ENCODE data around the gene TBC1D22B. TPM values are rescaled to one million over a fixed set of nuclear protein-coding genes. Genes with fewer than 3 reads are reported as not detected.

TBC1D22B gene
- total RNA-seq, 1 experiment from 2014 or later, result 11.8 TPM

DNA sequence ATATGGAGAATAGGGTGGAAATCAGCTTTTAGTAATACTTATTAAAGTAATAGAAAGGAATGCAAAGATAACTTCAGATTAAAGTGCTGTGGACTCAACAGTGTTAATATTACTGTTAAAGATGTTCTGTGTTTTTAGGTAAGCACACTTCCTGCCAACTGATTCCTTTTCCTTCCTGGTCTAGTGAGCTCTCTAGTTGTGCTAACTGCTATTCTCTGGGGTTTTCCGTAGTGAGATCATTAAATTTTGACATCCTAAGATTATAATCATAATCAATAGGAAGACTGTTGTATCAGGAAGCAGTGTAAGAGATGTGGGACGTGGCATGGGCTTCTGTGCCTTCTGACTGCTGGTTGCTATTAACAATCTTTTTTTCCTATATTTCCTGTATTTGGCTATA, 1.6 kb downstream of the TBC1D22B start:
- ChIA-PET POLR2A (no interaction called here), CTCF (no interaction called here)
- TF ChIP-seq CTCF (IDR thresholded peaks at IDR 0.05; ENCODE audit: insufficient read depth in 1 of 2, low read depth in 1 of 2, low read length in 1 of 2, severe bottlenecking in 1 of 2, unreplicated experiment in 1 of 2), result no peak
- peaks cover 4% of the 10 kb centered on the region; the same call in 1 of the 2 replicates for H3K4me1 ChIP-seq
- Mint-ChIP-seq H3K36me3 (ENCODE audit: insufficient read depth, unreplicated experiment) (peaks cover 16% of the 10 kb centered on the region), H3K4me3 (ENCODE audit: unreplicated experiment) (peak overlapping the region; percentile 97), H3K4me1 (ENCODE audit: low read depth, unreplicated experiment) (peaks cover 13% of the 10 kb centered on the region), H3K27me3 (ENCODE audit: insufficient read depth, unreplicated experiment) (no peaks in the 10 kb centered on the region), H3K9me3 (ENCODE audit: unreplicated experiment) (no peaks in the 10 kb centered on the region), H3K27ac (ENCODE audit: unreplicated experiment) (no peak overlapping the region)
- intact Hi-C loops (cut with micrococcal nuclease; ENCODE audit: unreplicated experiment), result no loop called here
- H3K9me3 ChIP-seq, result no peaks in the 10 kb centered on the region
- no peaks in the 10 kb centered on the region for H3K27me3 ChIP-seq (replicated peaks; ENCODE audit: control insufficient read depth, insufficient read depth, low read length)
- no peak overlapping the region for H3K4me3 ChIP-seq (ENCODE audit: low read depth, low read length)
- H3K36me3 ChIP-seq (ENCODE audit: control insufficient read depth, insufficient read depth, low read length), result no peaks in the 10 kb centered on the region
- no TSS peak for BruUV-seq (replicated peaks)
- no peak for DNase-seq

- CTCF ChIA-PET, result no interaction called here
- Mint-ChIP-seq H3K9me3 (ENCODE audit: unreplicated experiment) (no peaks in the 10 kb centered on the region), H3K4me3 (ENCODE audit: unreplicated experiment) (no peak overlapping the region)
Observed at GRCh38 chr6:37260040-37260439, 2.5 kb downstream of the TBC1D22B start.

GRCh38 chr6:37260444-37260843, 2.9 kb downstream of the TBC1D22B start:
- Mint-ChIP-seq H3K36me3 (ENCODE audit: insufficient read depth, unreplicated experiment) (peaks cover 16% of the 10 kb centered on the region), H3K27ac (ENCODE audit: unreplicated experiment) (no peak overlapping the region), H3K27me3 (ENCODE audit: insufficient read depth, unreplicated experiment) (no peaks in the 10 kb centered on the region), H3K9me3 (ENCODE audit: unreplicated experiment) (no peaks in the 10 kb centered on the region), H3K4me3 (ENCODE audit: unreplicated experiment) (no peak overlapping the region), H3K4me1 (ENCODE audit: low read depth, unreplicated experiment) (peaks cover 6% of the 10 kb centered on the region)
- H3K36me3 ChIP-seq (ENCODE audit: control insufficient read depth, insufficient read depth, low read length), result no peaks in the 10 kb centered on the region
- no TSS peak for BruUV-seq (replicated peaks)
- H3K4me3 ChIP-seq (ENCODE audit: low read depth, low read length), result no peak overlapping the region
- no peak for TF ChIP-seq CTCF (IDR thresholded peaks at IDR 0.05; ENCODE audit: insufficient read depth in 1 of 2, low read depth in 1 of 2, low read length in 1 of 2, severe bottlenecking in 1 of 2, unreplicated experiment in 1 of 2)
- H3K4me1 ChIP-seq, result peaks cover 4% of the 10 kb centered on the region; the same call in 1 of the 2 replicates
- no peaks in the 10 kb centered on the region for H3K27me3 ChIP-seq (replicated peaks; ENCODE audit: control insufficient read depth, insufficient read depth, low read length)
- POLR2A ChIA-PET, result no interaction called here
- CTCF ChIA-PET, result no interaction called here
- no peak for DNase-seq
- no peaks in the 10 kb centered on the region for H3K9me3 ChIP-seq
- intact Hi-C loops (cut with micrococcal nuclease; ENCODE audit: unreplicated experiment), result no loop called here

More at GRCh38 chr6:37260040-37260439, 2.5 kb downstream of the TBC1D22B start:
- H3K9me3 ChIP-seq, result no peaks in the 10 kb centered on the region
- POLR2A ChIA-PET, result no interaction called here
- H3K36me3 Mint-ChIP-seq (ENCODE audit: insufficient read depth, unreplicated experiment), result peaks cover 16% of the 10 kb centered on the region
- DNase-seq, result no peak
- no peak for TF ChIP-seq CTCF (IDR thresholded peaks at IDR 0.05; ENCODE audit: insufficient read depth in 1 of 2, low read depth in 1 of 2, low read length in 1 of 2, severe bottlenecking in 1 of 2, unreplicated experiment in 1 of 2)
- H3K4me3 ChIP-seq (ENCODE audit: low read depth, low read length), result no peak overlapping the region
- no peaks in the 10 kb centered on the region for H3K36me3 ChIP-seq (ENCODE audit: control insufficient read depth, insufficient read depth, low read length)
- peaks cover 9% of the 10 kb centered on the region for H3K4me1 Mint-ChIP-seq (ENCODE audit: low read depth, unreplicated experiment)
- intact Hi-C loops (cut with micrococcal nuclease; ENCODE audit: unreplicated experiment), result no loop called here
- no peaks in the 10 kb centered on the region for H3K27me3 ChIP-seq (replicated peaks; ENCODE audit: control insufficient read depth, insufficient read depth, low read length)
- H3K4me1 ChIP-seq, result peaks cover 4% of the 10 kb centered on the region; the same call in 1 of the 2 replicates
- H3K27me3 Mint-ChIP-seq (ENCODE audit: insufficient read depth, unreplicated experiment), result no peaks in the 10 kb centered on the region
- no TSS peak for BruUV-seq (replicated peaks)
- H3K27ac Mint-ChIP-seq (ENCODE audit: unreplicated experiment), result no peak overlapping the region

Measured in Caco-2 (cell line).